HG02973 (cell line): ENCODE measurements around the gene MBP.

Source experiments
- ATAC-seq: cut with Tn5 transposase; IDR thresholded peaks from one replicate; pipeline ENCODE4 v1.9.1; 2021; ENCODE audit warnings: moderate library complexity; ENCODE audit not compliant: unreplicated experiment

The MBP gene

DNA sequence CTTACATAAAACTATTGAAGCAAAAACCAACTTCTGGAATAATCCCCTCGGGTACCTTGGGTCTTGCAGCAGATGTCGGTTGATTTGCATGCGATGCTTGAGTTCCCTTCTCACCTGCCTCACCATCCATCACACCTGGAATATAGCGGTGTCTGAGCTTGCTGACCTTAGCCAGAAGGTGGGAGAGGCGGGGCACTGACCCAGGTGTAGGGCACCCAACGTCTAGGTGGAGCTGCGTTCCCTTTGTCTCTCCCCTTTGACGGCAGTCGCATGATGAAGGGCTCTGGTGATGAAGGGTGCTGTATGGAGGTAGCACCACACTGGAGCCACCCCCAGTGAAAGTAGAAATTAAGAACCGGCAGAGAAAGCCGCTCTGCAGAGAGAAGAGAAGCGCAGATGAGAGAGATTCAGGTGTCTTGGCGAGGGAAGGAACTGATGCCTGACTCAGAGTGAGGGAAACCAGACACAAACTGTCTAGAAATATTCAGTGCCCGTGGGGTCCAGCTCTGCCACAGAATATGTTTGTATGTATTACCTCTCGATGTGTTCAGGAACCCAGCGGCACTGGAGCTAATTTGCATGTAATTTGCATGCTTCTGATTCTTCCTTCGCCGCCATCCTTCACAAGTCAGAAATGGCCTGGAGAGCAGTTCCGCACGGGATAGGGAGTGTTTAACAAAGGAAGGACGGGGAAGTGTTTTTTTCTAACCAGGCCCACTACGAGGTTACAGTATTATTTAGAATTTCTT, 19.4 kb upstream of the MBP start:
- no peak for ATAC-seq

DNA sequence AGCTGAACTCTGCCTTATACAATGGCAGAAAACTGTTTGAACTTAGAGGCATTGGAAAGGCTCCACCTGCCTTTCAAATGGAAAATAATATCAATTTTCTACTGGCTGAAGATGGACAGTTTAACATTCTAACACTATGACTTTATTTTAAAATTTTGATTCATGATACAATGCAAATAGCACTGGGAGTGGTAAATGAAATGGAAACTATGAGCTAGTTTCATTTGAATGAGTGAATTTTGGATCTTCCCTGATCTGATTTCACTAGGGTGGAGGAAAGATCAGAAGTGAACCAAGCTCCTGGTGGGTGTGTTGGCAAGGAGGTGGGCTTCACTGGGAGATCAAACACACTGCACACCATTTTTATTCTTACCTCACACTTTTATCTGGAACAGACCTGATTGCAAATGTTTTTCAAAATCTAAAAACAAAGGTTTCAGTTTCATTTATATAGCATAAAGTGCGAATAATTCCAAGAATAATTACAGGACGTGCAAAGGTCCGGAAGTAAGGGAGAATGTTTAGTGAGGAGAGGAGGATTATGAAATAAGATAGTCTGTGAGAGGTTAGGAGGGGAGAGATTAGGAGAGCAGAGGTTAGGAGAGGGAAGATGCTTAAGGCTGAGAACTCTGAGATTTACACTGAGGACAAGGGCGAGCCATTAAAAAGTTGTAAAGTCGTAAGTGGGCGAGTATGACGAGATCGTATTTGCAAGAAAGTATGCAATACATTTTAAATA, 18.6 kb upstream of the MBP start:
- ATAC-seq = no peak

- no peak for ATAC-seq
Measured at GRCh38 chr18:77150588-77150987, 18.0 kb upstream of the MBP start.

DNA sequence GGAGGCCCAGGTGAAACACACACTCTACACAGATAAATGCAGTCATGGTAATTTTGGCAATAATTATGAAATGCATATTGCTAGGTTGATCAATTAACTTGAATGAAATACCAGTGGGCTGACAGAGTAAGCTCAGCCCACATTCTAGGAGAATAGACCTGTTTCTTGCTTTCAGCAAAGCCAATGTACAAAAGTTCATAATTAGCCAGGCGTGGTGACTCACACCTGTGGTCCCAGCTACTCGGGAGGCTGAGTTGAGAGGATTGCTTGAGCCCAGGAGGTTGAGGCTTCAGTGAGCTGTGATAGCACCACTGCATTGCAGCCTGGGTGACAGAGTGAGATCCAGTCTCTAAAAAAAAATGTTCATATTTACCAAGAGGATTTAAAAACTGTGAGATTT, 15.7 kb upstream of the MBP start:
- ATAC-seq = no peak

- no peak for ATAC-seq
Measured at GRCh38 chr18:77147418-77147852, 14.9 kb upstream of the MBP start.

DNA sequence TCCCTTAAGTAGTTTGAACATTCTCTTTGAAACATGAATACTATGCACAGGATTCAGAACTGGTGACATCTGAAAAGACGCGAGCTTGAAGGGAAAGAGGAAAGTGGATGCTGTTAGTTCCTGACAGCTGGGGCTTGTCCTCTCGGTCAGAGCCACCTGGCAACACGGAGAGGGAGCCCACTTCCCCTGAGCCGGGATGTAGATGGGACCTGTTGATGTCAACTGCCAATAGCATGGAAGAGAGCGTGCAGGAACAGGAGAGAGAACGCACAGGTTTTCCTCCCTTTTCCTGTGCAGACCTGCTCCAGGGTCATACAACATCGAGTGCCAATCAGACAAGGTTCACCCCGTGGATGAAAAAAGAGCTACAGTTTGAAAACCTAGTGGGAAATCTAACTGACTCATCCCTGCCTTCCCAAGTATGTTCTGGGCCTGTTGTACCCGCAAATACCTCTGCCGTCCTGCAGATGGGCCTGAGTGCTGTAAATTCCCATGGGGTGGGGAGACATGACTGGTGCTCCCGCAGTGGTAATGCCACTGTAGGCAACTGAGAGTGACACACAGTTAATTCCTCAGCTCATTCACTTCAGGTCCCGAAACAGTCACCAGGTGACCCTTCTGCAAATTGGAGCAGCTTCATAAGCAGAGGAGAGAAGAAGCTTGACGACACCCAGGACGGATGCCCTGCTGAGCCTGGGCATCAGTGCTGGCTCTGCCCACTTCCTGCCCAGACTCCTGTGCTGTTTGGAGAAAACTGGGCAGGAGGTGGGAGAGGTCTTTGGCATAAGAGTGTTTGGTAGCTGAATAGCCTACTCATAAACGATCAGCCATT, 13.9 kb upstream of the MBP start:
- no peak for ATAC-seq

- ATAC-seq = no peak
Measured at GRCh38 chr18:77145364-77145901, 12.8 kb upstream of the MBP start.

GRCh38 chr18:77144451-77145118, 12.0 kb upstream of the MBP start:
- ATAC-seq = no peak

- ATAC-seq = no peak
Measured at GRCh38 chr18:77144046-77144445, 11.5 kb upstream of the MBP start.

DNA sequence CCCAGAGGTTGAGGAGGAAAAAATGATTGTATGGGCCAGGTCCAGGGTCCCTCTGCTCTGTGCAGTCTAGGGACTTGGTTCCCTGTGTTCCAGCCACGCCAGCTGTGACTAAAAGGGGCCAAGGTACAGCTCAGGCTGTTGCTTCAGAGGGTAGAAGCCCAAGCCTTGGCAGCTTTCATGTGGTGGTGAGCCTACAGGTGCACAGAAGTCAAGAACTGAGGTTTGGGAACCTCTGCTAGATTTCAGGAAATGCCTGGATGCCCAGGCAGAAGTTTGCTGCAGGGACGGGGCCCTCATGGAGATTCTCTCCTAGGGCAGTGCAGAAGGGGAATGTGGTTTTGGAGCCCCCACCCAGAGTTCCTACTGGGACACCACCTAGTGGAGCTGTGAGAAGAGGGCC, 10.6 kb upstream of the MBP start:
- ATAC-seq = no peak

DNA sequence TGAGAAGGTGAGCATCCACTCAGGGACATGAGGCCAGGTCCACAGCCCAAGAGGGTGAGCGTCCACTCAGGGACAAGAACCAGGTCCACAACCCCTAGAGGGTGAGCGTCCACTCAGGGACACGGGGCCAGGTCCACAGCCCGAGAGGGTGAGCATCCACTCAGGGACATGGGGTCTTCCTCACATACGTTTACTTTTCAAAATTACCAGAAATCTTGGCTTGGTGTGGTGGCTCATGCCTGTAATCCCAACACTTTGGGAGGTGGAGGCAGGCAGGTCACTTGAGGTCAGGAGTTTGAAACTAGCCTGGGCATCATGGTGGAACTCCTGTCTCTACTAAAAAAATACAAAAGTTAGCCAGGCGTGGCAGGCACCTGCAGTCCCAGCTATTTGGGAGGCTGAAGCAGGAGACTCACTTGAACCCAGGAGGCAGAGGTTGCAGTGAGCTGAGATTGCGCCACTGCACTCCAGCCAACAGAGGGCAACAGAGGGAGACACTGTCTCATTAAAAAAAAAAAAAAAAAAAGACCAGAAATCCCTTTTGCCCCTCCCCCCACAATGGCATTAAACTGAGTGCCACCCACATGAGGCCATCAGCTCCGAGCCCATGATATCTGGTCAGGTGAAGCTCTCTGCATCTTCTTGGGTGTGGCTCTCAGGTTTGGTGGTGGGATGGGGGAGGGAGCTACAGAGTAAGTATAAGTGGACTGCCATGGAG, 9.0 kb upstream of the MBP start:
- no peak for ATAC-seq

DNA sequence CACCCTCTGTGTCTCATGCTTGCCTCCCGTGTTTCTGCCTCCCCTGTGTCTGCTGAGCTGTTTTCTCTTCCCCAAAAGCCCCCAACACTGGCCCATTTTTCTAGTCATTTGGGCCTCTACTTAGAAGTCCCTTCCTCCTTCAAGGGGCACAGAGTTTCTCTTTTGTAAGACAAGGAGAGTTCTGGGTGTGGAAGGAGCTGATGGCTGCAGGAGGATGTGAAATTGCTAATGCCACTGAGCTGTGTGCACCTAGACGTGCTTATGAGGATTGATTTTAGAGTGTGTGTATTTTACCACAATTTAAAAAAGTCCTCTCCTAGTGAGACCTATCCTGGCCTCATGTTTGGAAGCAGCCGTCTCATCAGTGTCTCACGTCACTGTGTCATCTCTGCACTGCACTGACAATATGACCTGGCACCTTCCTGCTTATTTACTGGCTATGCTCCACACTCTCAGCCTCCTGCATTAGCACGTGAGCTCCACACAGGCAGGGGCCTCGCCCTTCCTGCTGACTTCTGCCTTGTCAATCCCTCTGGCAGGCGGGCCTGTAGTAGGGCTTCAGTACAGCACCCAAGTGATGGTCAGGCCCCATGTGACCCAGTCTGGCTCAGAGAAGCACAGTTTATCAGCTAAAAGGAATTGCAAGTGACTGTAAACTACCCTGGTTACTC, 8.0 kb upstream of the MBP start:
- no peak for ATAC-seq

DNA sequence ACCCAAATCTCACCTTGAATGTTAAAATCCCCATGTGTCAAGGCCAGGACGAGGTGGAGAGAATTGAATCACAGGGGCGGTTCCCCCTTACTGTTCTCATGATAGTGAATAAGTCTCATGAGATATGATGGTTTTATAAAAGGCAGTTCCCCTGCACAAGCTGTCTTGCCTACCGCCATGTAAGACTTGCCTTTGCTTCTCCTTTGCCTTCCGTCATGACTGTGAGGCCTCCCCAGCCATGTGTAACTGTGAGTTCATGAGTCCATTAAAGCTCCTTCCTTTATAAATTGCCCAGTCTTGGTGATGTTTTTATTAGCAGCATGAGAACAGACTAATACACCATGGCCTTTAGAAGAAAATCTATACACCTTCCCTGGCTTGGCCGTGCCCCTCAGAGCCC, 7.4 kb upstream of the MBP start:
- no peak for ATAC-seq

DNA sequence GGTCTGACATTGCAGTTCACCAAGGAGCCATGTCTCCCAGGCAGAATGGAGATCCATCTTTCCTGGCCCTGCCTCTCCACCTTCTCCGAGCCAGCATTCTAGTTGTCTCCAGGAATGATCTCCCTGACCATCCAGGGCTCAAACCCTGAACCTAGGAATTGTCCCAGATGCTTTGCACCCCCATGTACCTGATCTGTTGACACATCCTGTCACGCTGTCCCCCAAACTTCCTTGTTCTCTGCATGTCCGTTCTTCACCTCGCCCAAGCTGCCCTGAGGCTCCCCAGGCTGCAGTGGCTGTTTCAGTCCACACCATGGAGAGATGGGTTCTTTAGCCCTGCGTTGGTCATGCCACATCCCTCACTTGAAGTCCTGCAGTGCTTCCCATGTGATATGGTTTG, 7.0 kb upstream of the MBP start:
- no peak for ATAC-seq

DNA sequence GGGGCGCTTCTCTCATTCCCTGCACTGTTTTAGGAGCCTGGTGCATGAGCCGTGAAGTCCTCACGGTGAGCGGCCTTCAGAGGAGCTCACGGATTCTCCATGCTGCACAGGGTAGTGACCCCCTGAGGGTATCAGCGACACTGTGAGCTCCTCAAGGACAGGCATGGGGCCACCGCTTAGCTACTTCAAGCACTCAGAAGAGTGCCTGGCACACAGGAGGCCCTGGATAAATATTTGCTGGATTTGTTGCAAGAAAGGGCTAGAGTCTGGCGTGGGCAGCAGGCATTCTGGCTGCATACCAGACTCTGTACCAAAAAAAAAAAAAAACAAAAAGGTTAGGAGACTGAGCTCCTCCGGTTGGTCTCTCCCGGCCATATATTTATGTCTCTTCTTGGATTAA, 5.7 kb upstream of the MBP start:
- no peak for ATAC-seq

DNA sequence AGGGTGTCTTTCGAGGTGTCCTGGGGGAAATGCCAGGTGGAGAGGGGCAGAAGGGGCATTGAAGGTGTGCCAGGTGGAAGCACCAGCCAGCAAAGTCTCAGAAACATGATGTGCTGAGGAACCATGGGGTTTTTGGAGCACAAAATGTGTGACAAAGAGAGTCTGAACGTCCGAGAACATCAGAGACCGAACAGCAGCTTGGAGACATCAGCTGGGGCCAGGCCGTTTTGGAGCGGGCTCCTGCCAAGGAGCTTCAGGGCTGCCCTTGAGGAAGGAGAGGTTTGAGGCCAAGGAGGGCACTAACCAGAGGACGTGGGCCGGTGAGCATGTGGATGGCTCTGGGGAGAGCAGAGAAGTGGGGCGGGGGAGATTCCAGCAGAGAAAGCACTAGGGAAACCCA, 5.3 kb upstream of the MBP start:
- ATAC-seq = no peak

DNA sequence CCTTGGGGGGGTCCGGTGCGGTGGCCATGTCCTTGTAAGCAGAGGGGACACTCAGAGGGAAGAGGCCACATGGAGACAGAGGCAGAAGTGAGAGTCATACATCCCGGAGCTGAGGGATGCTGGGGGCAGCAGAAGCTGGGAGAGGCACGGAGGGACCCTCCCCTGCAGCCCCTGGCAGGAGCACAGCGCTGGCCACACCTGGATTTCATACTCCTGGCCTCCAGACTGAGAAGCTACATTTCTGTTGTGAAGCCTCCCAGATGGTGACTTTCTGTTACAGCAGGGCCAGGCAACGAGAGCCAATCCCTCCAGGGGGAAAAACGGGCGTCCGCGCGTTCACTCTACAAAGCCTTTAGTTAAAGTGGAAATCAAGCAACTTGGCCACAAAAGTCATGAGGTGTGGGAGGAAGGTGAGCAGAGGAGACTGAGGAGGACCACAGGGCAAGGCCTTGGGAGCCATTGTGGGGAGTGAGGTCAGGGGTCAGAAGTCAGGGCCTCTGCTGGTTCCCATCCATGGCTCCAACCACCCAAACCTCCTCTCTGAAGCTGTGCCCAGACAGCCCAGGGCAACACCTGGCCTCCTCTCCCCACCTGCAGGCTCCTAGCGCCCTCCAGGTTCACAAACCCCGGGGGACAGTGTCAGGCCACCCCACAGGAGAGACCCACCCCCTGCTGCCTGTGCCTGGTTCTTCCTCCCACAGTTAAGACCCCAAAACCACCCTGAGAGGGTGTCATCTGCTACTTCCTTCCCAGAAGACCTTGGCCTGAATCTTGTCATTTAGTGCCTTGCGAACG, 4.5 kb upstream of the MBP start:
- ATAC-seq = no peak

DNA sequence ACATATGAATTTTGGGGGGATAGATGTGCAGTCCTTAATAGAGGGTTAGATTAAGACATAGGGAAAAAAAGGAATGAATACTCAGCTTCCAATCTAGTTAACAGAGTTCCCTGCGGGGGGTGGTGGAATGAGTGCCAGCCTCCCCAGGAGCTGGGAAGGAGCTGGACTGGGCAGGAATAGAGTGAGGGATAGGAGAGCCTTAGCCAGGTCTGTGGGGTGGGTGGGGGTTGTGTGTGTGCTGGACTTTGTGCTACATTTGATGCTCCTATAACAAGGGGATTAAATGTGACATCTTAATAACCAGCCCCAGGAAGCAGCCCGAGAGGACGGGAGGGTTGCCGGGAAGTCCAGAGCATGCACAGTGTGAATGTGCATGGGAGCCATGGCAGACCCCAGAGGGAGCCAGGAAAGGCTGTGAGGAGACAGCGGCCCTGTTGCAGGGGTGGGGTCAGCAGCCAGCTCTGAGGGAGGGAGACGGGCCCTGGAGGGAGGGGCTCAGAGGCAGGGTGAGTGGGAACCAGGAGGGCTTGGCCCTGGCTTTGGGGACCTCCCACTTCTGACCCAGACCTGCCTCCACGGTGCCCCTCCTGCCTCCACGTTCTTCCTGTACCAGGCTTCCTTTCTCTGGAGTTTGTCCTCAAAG, 3.6 kb upstream of the MBP start:
- no peak for ATAC-seq
